Ovary (tissue), 9 donors: Measurements from ENCODE around the gene TRIM50. TPM values are rescaled to one million over a fixed set of nuclear protein-coding genes. Genes with fewer than 3 reads are reported as not detected.

Source experiments
- DNase-seq, 5 donors: peaks; one replicate each; pipeline ENCODE4 v3.0.0-alpha.2; 2019 to 2020
- H3K27ac ChIP-seq, 2 donors: fragments of 200-600 bp; one replicate each; pipeline versions ENCODE4 v1.5.1 to v1.8.0; 2019 to 2022
- H3K27me3 ChIP-seq: fragments of 200-600 bp; one replicate; pipeline ENCODE4 v1.8.0; 2022
- H3K36me3 ChIP-seq: fragments of 200-600 bp; sonication (generic); one replicate; pipeline ENCODE4 v1.5.1; 2019
- H3K4me1 ChIP-seq: one replicate; pipeline ENCODE4 v1.8.1; 2013; ENCODE audit warnings: mild to moderate bottlenecking, moderate library complexity; ENCODE audit not compliant: insufficient read depth
- H3K4me3 ChIP-seq: fragments of 200-600 bp; sonication (generic); one replicate; pipeline ENCODE4 v1.5.1; 2017
- H3K9me3 ChIP-seq, 2 donors: fragments of 200-600 bp in 1 of 2; sonication (generic) in 1 of 2; one replicate each; pipeline versions ENCODE4 v1.5.1 to v1.8.1; 2013 to 2019; ENCODE audit warnings: mild to moderate bottlenecking in 1 of 2, moderate library complexity in 1 of 2
- EP300 ChIP-seq: sonication (generic); formaldehyde crosslinking; IDR thresholded peaks from one replicate; pipeline ENCODE4 v1.6.1; 2017; ENCODE audit warnings: antibody characterized with exemption
- POLR2A ChIP-seq: fragments of 450-650 bp; IDR thresholded peaks from one replicate; pipeline ENCODE4 v1.6.1; 2017; ENCODE audit warnings: antibody characterized with exemption, mild to moderate bottlenecking, moderate library complexity
- WGBS, 3 donors: extraction: QIAGEN DNeasy Blood & Tissue Kit in 1 of 3; methylation state at CpG; one replicate each; pipeline versions ENCODE4 v1.1.5 to v1.1.7; 2013 to 2017; 5-methylcytosine and 5-hydroxymethylcytosine counted together
- intact Hi-C, 4 donors: fragments of 100-400 bp; cut with DNase I; formaldehyde crosslinking; loops; one replicate each; pipeline versions ENCODE4 v1.11.0 to v1.15.1; 2022 to 2023
- polyA plus RNA-seq, 2 donors: library from polyadenylated mRNA; stranded (reverse); fragments of 200-250 nt in 1 of 2; fragments of 350-450 nt in 1 of 2; fragmentation: Illumina TruSeq in 1 of 2; extraction: RNeasy Lipid Tissue Mini Kit (QIAGEN cat#74804) in 1 of 2; gene quantifications; one replicate each; pipeline ENCODE4 v1.2.3, GENCODE V29; 2013 to 2014
- total RNA-seq, 7 donors: library from RNA; depleted of rRNA in 2 of 7; stranded (reverse); fragments of >200 nt in 2 of 7; fragmentation: NEBNext Ultra II Directional in 3 of 7; extraction: Animal tissue kit (Norgen Biotek cat#: 25700) in 3 of 7; gene quantifications; one replicate each; pipeline versions ENCODE4 v1.1.0 to v1.2.4, GENCODE V29; 2016 to 2023
- TF ChIP-seq, protein P1 (sequence below), 3 donors: fragments of 450-650 bp in 2 of 3; fragments of 200-600 bp in 1 of 3; IDR thresholded peaks; one replicate each; pipeline versions ENCODE4 v1.5.1 to v1.8.0; 2016 to 2022; ENCODE audit warnings: antibody characterized with exemption in 3 of 3, mild to moderate bottlenecking in 1 of 3
- donor health status: DM: no; HTN: no; CAD: no; lungs with moderate emphysema.
- donor health status: DM: no; HTN: no; CAD: no.
- donor health status: Bipolar disorder and iron deficiency.
- donor health status: DM: yes; HTN: yes; CAD: no.
- donor health status: DM: no; HTN: no; CAD: no.
- donor health status: DM: yes; HTN: yes; CAD: no.

The TRIM50 gene
- total and polyA plus RNA-seq, 9 donors = 0.08 to 0.34 (median 0.25) TPM; not detected in 3

DNA sequence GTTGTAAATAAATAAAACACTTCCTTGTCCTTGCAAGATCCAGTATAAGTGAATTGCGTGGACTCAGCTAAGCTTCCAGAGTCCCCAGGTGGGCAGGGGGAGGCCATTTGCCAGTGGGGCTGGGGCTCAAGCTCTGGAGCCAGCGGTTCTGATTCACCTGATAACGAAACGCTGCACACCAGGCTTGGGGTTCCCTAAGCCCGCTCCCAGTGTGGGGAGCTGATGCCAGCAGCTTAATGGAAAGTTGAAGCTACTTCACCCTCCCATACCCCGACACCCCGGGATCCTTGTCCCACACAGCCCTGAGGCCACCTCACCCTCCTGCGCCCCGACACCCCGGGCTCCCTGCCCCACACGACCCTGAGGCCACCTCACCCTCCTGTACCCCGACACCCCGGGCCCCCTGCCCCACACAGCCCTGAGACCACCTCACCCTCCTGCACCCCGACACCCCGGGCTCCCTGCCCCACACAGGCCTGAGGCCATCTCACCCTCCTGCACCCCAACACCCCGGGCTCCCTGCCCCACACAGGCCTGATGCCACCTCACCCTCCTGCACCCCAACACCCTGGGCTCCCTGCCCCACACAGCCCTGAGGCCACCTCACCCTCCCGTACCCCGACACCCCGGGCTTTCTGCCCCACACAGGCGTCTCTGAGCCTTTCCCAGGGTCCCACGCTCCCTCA, 30.9 kb upstream of the TRIM50 start:
- DNase-seq = no peak
- TF ChIP-seq, protein P1, sequence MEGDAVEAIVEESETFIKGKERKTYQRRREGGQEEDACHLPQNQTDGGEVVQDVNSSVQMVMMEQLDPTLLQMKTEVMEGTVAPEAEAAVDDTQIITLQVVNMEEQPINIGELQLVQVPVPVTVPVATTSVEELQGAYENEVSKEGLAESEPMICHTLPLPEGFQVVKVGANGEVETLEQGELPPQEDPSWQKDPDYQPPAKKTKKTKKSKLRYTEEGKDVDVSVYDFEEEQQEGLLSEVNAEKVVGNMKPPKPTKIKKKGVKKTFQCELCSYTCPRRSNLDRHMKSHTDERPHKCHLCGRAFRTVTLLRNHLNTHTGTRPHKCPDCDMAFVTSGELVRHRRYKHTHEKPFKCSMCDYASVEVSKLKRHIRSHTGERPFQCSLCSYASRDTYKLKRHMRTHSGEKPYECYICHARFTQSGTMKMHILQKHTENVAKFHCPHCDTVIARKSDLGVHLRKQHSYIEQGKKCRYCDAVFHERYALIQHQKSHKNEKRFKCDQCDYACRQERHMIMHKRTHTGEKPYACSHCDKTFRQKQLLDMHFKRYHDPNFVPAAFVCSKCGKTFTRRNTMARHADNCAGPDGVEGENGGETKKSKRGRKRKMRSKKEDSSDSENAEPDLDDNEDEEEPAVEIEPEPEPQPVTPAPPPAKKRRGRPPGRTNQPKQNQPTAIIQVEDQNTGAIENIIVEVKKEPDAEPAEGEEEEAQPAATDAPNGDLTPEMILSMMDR (IDR thresholded peaks at IDR 0.05) = no peak
- TF ChIP-seq POLR2A (no peak), EP300 (no peak)
- intact Hi-C loops = no loop called here
- H3K4me3 ChIP-seq = no peak overlapping the region
- no peaks in the 10 kb centered on the region for H3K9me3 ChIP-seq
- WGBS, 3 donors = 62 to 78% (median 64%) methylated on average over 21 of the region's 21 CpGs
- no peaks in the 10 kb centered on the region for H3K27me3 ChIP-seq
- H3K36me3 ChIP-seq = no peaks in the 10 kb centered on the region
- H3K27ac ChIP-seq = no peak overlapping the region
- H3K4me1 ChIP-seq = peaks cover 3% of the 10 kb centered on the region

DNA sequence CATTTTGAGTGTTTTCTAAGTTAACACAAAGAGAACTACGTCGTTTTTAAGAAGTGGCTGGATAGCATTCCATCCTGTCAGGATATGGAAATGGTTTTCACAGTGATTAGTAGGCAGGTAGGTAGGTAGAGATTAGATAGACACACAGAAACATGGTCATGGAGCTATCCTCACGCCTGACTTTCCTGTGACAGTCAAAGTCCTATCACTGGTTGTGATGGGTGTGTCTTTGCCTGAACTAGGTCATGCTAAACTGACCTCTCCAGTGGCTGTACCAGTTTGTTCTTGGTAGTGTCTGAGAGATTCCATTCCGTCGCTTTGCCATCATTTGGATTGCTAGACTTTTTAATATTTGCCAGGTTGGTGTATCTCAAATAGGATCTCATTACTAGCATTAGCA, 28.3 kb upstream of the TRIM50 start:
- TF ChIP-seq POLR2A = no peak
- H3K4me3 ChIP-seq = no peak overlapping the region
- H3K9me3 ChIP-seq = no peaks in the 10 kb centered on the region
- no peaks in the 10 kb centered on the region for H3K36me3 ChIP-seq
- H3K4me1 ChIP-seq = peaks cover 3% of the 10 kb centered on the region
- no peak for DNase-seq
- H3K27ac ChIP-seq = no peak overlapping the region
- intact Hi-C loops = no loop called here
- no peaks in the 10 kb centered on the region for H3K27me3 ChIP-seq
- 74 to 83% (median 81%) methylated on average over 5 of the region's 5 CpGs for WGBS, 3 donors

DNA sequence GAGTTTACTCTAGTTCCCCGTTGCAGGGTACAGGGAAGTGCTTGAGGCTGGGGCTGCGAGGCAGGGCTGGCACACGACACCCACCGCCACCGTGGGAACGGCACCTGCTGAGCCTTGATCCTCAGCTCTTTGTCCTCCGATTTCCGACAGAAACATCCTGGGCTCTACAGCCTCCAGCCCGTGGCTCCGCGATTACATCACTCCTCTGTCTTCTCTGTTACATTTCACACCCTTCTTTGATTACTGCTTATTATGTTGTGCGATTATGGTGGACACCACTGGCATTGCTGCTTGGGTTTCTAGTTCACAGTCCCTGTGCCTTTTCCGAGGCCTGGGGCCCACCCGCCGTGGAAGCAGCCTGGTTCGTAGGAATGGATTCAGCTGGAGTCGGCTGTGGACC, 26.9 kb upstream of the TRIM50 start:
- Histone ChIP-seq H3K4me3 (no peak overlapping the region), H3K4me1 (peaks cover 3% of the 10 kb centered on the region), H3K27ac (no peak overlapping the region), H3K36me3 (no peaks in the 10 kb centered on the region), H3K27me3 (no peaks in the 10 kb centered on the region), H3K9me3 (no peaks in the 10 kb centered on the region)
- DNase-seq = no peak
- 82 to 86% (median 85%) methylated on average over 17 of the region's 17 CpGs for WGBS, 3 donors
- intact Hi-C loops = no loop called here
- TF ChIP-seq EP300 = no peak
- TF ChIP-seq, protein P1 (IDR thresholded peaks at IDR 0.05) = no peak
- no peak for TF ChIP-seq POLR2A

GRCh38 chr7:73354196-73354595, 26.3 kb upstream of the TRIM50 start:
- Histone ChIP-seq H3K36me3 (no peaks in the 10 kb centered on the region), H3K4me1 (peaks cover 3% of the 10 kb centered on the region), H3K27me3 (no peaks in the 10 kb centered on the region), H3K4me3 (no peak overlapping the region), H3K27ac (no peak overlapping the region), H3K9me3 (no peaks in the 10 kb centered on the region)
- no peak for DNase-seq
- TF ChIP-seq POLR2A (no peak), EP300 (no peak)
- TF ChIP-seq, protein P1 (IDR thresholded peaks at IDR 0.05) = no peak
- intact Hi-C loops = no loop called here
- WGBS, 3 donors = 88 to 92% (median 91%) methylated on average over 9 of the region's 9 CpGs

DNA sequence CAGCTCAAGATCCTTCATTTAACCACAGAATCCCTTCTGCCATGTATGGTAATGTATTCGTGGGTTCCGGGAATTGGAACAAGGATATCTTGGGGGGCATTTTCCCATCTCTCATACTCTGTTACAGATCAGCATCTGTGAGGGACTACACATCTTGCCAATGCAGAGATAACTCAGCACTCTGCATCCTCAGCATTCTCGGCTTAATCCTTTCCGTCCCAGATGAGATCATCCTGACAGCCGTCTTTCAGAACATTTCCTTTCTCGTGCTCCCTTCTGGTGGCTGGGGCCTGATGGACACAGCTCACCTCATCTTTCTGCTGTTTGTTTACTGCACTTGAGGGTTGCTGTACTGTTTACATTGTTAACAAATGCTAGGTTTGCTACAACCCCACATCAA, 25.4 kb upstream of the TRIM50 start:
- no peaks in the 10 kb centered on the region for H3K9me3 ChIP-seq
- intact Hi-C loops = no loop called here
- no peak overlapping the region for H3K4me3 ChIP-seq
- 89 to 90% (median 89%) methylated on average over 6 of the region's 6 CpGs for WGBS, 3 donors
- H3K36me3 ChIP-seq = no peaks in the 10 kb centered on the region
- no peak overlapping the region for H3K27ac ChIP-seq
- H3K4me1 ChIP-seq = peaks cover 3% of the 10 kb centered on the region
- no peak for TF ChIP-seq EP300
- H3K27me3 ChIP-seq = no peaks in the 10 kb centered on the region
- DNase-seq = no peak
